NCI-H146 treated with DMSO at 0.1 percent for 48 hours (cell line): ENCODE measurements around the gene RPIA.
"Not testable (repeated sequence)": the region's sequence is repeated elsewhere in the genome, so short reads cannot be mapped to it uniquely, and the experiment has no call there.

Experiments used
- DNase-seq: peaks from one replicate; lab custom pipeline; 2025; ENCODE audit not compliant: unreplicated experiment; lab: John Stamatoyannopoulos, UW

Gene RPIA

GRCh38 chr2:88691339-88692183, at the start of gene RPIA:
TSS of gene RPIA (plus strand) at chr2:88691673. CDS start at chr2:88691699, 26 bp downstream.
- DNase-seq, result peak; percentile 95

- no peak for DNase-seq
Observed at GRCh38 chr2:88642278-88642677, 49.2 kb upstream of the RPIA start.

DNA sequence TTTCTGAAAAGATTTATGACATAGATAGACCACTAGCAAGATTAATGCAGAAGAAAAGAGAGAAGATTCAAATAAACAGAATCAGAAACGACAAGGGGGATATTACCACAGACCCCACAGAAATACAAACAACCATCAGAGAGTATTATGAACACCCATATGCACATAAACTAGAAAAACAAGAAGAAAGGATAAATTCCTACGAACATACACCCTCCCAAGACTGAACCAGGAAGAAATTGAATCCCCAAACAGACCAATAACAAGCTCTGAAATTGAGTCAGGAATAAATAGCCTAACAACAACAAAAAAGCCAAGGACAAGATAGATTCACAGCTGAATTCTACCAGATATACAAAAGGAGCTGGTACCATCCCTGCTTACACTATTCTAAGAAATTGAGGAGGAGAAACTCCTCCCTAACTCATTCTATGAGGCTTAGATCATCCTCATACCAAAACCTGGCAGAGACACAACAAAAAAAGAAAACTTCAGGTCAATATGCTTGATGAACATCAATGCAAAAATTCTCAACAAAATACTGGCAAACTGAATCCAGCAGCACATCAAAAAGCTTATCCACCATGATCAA, 46.1 kb upstream of the RPIA start:
- DNase-seq, result not testable (repeated sequence)

DNA sequence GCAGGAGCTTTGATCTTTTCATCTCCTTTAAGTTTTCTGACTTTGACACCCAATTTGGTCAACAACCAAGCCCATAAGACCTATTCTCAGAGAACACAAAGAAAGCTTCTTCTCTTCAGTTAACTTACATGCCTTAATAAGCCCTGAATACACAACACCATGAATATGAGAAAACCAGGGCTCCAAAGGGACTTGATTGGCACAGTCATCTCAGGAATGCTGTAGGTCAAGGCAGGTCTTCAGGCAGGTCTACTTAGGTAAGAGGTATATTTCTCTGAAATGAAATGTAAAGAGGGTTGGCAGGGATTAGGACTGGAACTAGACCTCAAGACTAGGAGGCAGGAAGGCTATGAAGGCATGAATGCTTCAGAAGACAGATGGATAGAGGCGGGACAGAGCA, 39.8 kb upstream of the RPIA start:
- no peak for DNase-seq

DNA sequence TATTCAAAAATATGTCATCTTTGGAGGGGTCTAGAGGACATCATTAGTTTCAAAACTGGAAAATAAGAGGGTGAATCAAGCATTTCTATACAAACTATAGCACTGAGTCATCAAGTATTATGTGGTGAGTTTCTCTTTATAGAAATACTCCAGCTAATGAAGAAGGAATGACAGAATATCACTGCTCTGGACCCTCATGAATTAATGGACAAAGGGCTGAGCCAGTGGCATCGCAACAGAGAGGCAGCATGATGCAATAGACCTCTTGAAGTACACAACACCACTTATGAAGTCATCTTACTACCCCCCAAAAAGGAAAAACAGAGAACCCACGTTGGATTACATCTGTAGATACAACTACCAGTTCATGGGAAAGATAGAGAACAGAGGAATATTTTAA, 36.8 kb upstream of the RPIA start:
- no peak for DNase-seq

GRCh38 chr2:88656690-88657089, 34.8 kb upstream of the RPIA start:
- no peak for DNase-seq

- DNase-seq, result no peak
Observed at GRCh38 chr2:88657131-88657530, 34.3 kb upstream of the RPIA start.

DNA sequence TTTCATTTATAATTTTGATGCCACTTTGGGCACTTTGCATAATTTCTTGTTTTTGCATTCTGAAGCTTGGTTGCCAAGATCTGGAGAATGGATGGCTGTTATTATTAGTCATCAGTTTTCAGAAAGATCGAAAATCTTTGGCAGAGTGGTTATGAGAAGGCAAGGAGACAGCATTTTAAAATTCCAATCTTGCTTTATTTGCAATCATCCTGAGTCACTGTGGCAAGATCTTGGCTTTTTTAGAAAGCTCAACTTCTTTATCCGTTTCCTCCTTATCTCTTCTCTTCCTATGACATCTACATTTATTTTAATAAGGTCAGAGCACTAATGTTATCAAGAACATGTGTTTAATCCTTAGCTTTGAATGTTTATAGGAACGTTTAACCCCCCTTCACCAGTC, 33.1 kb upstream of the RPIA start:
- no peak for DNase-seq

- DNase-seq, result peak; percentile 65
Observed at GRCh38 chr2:88658881-88659537, 32.5 kb upstream of the RPIA start.

GRCh38 chr2:88659538-88659915, 31.9 kb upstream of the RPIA start:
- DNase-seq, result peak; percentile 65

DNA sequence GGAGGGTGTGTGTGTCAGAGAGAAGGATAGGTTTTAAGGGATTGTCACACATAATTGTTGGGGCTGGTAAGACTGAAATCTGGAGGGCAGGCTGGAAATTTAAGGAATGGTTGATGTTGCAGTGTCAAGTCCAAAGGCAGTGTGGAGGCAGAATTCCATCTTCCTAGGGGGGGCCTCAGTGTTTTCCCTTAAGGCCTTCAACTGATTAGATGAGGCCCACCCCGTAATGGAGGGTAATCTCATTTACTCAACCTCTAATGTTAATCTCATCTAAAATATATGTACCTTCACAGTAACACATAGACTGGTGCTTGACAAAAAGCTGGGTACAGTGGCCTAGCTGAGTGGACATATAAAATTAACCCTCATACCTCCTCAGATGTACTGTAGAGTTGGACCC, 30.9 kb upstream of the RPIA start:
- no peak for DNase-seq

DNA sequence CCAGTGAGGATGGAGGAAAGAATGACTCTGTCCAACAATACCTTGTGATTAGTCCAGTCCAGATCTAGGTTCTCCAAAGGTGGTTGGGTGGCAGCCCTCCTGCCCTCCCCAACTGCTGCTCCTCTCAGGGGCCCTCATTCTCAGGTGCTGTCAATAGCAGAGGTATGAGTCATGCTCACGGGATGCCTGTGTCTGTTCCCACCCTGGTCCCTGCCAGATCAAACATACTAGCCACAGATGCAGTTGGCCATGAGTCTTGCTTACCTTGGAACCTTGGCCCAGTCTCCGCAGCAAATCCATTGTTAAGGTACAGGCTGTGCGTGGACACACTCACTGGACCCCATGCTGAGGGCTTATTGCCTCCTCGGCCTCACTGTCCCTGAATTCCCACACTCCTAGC, 24.9 kb upstream of the RPIA start:
- DNase-seq, result no peak

- no peak for DNase-seq
Observed at GRCh38 chr2:88667219-88667618, 24.3 kb upstream of the RPIA start.

- DNase-seq, result no peak
Observed at GRCh38 chr2:88668862-88669261, 22.6 kb upstream of the RPIA start.

DNA sequence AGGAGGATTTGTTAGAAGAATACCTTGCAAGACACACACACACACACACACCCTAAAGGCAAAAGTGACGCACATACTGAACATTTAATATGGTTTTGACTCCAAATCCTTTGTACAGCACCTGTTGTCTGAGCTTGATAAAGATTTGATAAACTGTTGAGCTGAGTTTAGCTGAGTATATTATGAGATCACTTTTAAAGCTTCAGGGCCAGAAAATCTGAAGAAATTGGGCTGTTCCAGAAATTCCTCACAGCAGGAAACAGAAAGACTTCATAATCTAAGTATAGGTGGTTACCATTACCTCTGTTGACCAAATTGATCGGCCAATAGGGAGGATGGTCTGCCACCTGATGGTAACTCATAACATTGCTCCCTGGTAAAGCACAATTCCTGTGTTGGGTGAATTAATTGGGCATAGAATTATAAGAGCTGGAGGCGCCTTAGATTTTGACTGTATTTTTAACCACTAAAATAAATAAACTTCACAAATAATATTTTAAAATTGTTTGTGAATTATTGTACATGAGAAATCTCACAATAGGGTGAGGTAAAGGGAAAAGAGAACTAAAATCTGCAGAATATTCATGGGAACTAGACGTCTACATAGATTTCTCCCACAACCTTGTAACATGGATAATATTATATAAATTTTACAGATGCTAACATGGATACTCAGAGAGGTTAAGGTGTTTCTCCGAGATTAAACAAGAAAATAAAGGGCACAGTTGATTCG, 21.8 kb upstream of the RPIA start:
- peak; percentile 9 for DNase-seq

GRCh38 chr2:88671786-88672427, 19.6 kb upstream of the RPIA start:
- peak; percentile 67 for DNase-seq

GRCh38 chr2:88673363-88673762, 18.1 kb upstream of the RPIA start:
- DNase-seq, result no peak

- DNase-seq, result no peak
Observed at GRCh38 chr2:88680266-88680902, 11.1 kb upstream of the RPIA start.

- no peak for DNase-seq
Observed at GRCh38 chr2:88680916-88681315, 10.6 kb upstream of the RPIA start.

DNA sequence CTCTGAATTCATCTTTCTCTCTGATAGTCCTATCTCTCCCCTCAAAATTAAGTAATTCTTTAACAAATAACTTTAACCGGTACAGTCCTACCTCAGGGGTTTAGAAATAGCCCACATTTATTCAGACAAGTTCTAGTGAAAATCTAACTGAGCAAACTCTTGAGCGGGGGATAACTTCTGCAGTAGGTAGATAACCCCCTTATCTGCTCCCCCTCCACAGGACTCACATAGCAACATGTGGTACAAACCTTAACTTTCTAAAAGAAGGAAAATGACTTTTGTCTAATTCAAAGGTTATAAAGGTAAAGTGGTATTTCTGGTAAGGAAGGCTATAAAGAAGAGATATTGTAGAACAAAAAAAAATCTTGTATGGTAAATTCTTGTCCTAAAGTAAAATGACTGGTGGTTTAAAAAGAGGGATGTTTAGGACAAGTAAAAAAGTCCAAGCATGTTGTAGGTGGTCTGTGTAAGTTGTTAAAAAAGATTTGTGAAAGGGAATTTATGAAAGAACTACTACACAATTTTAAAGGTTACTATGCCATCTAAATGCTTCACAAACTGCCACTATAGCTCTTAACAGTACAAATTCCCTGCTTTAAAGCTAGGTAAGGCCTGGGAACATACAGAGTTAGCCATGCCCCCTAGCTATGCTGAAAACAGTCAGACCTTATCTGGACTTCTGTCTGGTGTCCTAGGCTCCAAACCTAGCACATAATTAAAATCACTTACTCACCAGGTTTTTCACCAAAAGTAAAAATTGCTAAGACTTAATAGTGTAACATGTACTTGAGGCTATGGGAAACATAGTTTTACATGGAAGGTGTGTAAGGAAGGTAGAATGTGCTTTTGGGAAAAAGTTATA, 8.1 kb upstream of the RPIA start:
- DNase-seq, result no peak
